Measurements from ENCODE around the gene LRRC8E. TPM values are rescaled to one million over a fixed set of nuclear protein-coding genes. Genes with fewer than 3 reads are reported as not detected.

Gene LRRC8E
- total RNA-seq, 1 experiment from 2014 or later = 3.0 TPM

DNA sequence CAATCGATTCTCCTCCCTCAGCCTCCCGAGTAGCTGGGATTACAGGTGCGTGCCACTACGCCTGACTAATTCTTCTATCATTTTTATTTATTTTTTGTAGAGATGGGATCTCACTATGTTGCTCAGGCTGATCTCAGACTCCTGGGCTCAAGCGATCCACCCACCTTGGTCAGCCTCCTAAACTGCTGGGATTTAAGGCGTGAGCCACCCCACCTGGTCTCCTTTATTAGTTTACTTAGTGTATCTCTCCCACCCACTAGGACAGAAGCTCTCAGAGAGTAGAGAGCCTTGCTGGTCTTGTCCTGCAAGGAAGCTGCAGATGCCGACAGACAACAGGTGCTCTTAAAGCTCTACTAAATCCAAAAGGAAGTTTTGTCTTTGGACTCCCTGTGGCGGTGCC is 2.5 kb upstream of the LRRC8E start (continued):
- TF ChIP-seq RORB (CRISPR knock-in tag; IDR thresholded peaks at IDR 0.05) = no peak
- no peak for TF ChIP-seq ZNF138 (CRISPR knock-in tag; conservative IDR thresholded peaks at IDR 0.05)
- TF ChIP-seq, protein P1, sequence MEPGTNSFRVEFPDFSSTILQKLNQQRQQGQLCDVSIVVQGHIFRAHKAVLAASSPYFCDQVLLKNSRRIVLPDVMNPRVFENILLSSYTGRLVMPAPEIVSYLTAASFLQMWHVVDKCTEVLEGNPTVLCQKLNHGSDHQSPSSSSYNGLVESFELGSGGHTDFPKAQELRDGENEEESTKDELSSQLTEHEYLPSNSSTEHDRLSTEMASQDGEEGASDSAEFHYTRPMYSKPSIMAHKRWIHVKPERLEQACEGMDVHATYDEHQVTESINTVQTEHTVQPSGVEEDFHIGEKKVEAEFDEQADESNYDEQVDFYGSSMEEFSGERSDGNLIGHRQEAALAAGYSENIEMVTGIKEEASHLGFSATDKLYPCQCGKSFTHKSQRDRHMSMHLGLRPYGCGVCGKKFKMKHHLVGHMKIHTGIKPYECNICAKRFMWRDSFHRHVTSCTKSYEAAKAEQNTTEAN (CRISPR knock-in tag; IDR thresholded peaks at IDR 0.05) = no peak
- no peak for TF ChIP-seq TCF7 (CRISPR knock-in tag; IDR thresholded peaks at IDR 0.05; ENCODE audit: low read depth)
- TF ChIP-seq, protein P2, sequence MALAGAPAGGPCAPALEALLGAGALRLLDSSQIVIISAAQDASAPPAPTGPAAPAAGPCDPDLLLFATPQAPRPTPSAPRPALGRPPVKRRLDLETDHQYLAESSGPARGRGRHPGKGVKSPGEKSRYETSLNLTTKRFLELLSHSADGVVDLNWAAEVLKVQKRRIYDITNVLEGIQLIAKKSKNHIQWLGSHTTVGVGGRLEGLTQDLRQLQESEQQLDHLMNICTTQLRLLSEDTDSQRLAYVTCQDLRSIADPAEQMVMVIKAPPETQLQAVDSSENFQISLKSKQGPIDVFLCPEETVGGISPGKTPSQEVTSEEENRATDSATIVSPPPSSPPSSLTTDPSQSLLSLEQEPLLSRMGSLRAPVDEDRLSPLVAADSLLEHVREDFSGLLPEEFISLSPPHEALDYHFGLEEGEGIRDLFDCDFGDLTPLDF (CRISPR knock-in tag; IDR thresholded peaks at IDR 0.05) = no peak
- TF ChIP-seq GRHL2 (CRISPR knock-in tag; IDR thresholded peaks at IDR 0.05; ENCODE audit: insufficient replicate concordance, severe bottlenecking) = no peak
- no peak for TF ChIP-seq CREB1 (CRISPR knock-in tag; IDR thresholded peaks at IDR 0.05)
- TF ChIP-seq ATF1 (CRISPR knock-in tag; IDR thresholded peaks at IDR 0.05) = no peak
- TF ChIP-seq, protein P3, sequence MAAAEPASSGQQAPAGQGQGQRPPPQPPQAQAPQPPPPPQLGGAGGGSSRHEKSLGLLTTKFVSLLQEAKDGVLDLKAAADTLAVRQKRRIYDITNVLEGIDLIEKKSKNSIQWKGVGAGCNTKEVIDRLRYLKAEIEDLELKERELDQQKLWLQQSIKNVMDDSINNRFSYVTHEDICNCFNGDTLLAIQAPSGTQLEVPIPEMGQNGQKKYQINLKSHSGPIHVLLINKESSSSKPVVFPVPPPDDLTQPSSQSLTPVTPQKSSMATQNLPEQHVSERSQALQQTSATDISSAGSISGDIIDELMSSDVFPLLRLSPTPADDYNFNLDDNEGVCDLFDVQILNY (CRISPR knock-in tag; IDR thresholded peaks at IDR 0.05) = no peak
- no peak for TF ChIP-seq RELA (CRISPR knock-in tag; IDR thresholded peaks at IDR 0.05; ENCODE audit: borderline replicate concordance)

DNA sequence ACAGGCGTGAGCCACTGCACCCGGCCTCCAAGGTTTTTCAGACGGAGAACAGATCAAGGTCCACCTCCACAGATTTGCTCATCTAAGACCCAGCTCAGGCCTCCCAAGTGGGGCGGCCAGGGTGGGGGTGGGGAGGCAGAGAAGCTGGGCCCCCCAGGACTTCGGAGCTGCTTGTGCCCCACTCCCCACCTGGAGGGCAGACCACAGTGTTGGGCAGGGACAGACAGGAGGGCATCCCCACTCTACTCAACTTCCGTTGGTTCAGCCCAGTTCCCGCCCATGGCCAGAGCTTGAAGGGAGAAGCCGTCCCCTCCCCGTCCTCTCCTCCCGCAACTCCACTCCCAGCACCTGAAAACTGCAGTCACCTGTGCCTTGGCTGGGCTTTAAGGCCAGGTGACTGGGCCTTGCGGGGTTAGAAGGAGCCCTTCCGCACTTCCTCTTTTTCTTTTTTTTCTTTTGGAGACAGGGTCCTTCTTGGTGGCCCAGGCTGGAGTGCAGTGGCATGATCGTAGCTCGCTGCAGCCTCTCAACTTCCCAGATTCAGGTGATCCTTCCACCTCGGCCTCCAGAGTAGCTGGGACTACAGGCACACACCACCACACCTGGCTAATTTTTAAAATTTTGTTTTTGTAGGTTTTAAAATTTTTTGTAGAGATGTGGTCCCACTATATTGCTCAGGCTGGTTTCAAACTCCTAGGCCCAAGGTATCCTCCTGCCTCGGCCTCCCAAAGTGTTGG is 734 bp upstream of the LRRC8E start:
- Mint-ChIP-seq H3K4me3 (peak overlapping the region; percentile 54), H3K4me1 (peaks cover 3% of the 10 kb centered on the region), H3K9me3 (no peaks in the 10 kb centered on the region), H3K27me3 (ENCODE audit: low read depth) (peaks cover 56% of the 10 kb centered on the region), H3K36me3 (no peaks in the 10 kb centered on the region), H3K27ac (no peak overlapping the region)
- TF ChIP-seq, protein P4, sequence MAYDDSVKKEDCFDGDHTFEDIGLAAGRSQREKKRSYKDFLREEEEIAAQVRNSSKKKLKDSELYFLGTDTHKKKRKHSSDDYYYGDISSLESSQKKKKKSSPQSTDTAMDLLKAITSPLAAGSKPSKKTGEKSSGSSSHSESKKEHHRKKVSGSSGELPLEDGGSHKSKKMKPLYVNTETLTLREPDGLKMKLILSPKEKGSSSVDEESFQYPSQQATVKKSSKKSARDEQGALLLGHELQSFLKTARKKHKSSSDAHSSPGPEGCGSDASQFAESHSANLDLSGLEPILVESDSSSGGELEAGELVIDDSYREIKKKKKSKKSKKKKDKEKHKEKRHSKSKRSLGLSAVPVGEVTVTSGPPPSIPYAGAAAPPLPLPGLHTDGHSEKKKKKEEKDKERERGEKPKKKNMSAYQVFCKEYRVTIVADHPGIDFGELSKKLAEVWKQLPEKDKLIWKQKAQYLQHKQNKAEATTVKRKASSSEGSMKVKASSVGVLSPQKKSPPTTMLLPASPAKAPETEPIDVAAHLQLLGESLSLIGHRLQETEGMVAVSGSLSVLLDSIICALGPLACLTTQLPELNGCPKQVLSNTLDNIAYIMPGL (CRISPR knock-in tag; IDR thresholded peaks at IDR 0.05) = no peak
- TF ChIP-seq, protein P5, sequence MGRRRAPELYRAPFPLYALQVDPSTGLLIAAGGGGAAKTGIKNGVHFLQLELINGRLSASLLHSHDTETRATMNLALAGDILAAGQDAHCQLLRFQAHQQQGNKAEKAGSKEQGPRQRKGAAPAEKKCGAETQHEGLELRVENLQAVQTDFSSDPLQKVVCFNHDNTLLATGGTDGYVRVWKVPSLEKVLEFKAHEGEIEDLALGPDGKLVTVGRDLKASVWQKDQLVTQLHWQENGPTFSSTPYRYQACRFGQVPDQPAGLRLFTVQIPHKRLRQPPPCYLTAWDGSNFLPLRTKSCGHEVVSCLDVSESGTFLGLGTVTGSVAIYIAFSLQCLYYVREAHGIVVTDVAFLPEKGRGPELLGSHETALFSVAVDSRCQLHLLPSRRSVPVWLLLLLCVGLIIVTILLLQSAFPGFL (CRISPR knock-in tag; IDR thresholded peaks at IDR 0.05; ENCODE audit: borderline replicate concordance) = no peak
- TF ChIP-seq ZNF416 (CRISPR knock-in tag; IDR thresholded peaks at IDR 0.05) (no peak), ZNF219 (CRISPR knock-in tag; IDR thresholded peaks at IDR 0.05; ENCODE audit: borderline replicate concordance) (no peak), ATF1 (CRISPR knock-in tag; IDR thresholded peaks at IDR 0.05) (no peak)
- TF ChIP-seq, protein P6, sequence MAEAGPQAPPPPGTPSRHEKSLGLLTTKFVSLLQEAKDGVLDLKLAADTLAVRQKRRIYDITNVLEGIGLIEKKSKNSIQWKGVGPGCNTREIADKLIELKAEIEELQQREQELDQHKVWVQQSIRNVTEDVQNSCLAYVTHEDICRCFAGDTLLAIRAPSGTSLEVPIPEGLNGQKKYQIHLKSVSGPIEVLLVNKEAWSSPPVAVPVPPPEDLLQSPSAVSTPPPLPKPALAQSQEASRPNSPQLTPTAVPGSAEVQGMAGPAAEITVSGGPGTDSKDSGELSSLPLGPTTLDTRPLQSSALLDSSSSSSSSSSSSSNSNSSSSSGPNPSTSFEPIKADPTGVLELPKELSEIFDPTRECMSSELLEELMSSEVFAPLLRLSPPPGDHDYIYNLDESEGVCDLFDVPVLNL (CRISPR knock-in tag; IDR thresholded peaks at IDR 0.05; ENCODE audit: borderline replicate concordance, low read depth) = no peak
- TF ChIP-seq, protein P7, sequence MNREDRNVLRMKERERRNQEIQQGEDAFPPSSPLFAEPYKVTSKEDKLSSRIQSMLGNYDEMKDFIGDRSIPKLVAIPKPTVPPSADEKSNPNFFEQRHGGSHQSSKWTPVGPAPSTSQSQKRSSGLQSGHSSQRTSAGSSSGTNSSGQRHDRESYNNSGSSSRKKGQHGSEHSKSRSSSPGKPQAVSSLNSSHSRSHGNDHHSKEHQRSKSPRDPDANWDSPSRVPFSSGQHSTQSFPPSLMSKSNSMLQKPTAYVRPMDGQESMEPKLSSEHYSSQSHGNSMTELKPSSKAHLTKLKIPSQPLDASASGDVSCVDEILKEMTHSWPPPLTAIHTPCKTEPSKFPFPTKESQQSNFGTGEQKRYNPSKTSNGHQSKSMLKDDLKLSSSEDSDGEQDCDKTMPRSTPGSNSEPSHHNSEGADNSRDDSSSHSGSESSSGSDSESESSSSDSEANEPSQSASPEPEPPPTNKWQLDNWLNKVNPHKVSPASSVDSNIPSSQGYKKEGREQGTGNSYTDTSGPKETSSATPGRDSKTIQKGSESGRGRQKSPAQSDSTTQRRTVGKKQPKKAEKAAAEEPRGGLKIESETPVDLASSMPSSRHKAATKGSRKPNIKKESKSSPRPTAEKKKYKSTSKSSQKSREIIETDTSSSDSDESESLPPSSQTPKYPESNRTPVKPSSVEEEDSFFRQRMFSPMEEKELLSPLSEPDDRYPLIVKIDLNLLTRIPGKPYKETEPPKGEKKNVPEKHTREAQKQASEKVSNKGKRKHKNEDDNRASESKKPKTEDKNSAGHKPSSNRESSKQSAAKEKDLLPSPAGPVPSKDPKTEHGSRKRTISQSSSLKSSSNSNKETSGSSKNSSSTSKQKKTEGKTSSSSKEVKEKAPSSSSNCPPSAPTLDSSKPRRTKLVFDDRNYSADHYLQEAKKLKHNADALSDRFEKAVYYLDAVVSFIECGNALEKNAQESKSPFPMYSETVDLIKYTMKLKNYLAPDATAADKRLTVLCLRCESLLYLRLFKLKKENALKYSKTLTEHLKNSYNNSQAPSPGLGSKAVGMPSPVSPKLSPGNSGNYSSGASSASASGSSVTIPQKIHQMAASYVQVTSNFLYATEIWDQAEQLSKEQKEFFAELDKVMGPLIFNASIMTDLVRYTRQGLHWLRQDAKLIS (CRISPR knock-in tag; IDR thresholded peaks at IDR 0.05; ENCODE audit: borderline replicate concordance) = no peak
- TF ChIP-seq, protein P8, sequence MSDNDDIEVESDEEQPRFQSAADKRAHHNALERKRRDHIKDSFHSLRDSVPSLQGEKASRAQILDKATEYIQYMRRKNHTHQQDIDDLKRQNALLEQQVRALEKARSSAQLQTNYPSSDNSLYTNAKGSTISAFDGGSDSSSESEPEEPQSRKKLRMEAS (CRISPR knock-in tag; IDR thresholded peaks at IDR 0.05) = no peak
- ChIA-PET CTCF (interaction anchor here (0.6 to 4.7 kb wide), 10 partner anchors 13 to 108 kb away, joined by 3 to 30 read pairs (median 9); partner anchors contain the start of genes MAP2K7 and SNAPC2), POLR2A (interaction anchor here (1.0 to 2.3 kb wide), 3 partner anchors 12 to 16 kb away, joined by 3 to 6 read pairs (median 5); partner anchors contain the start of gene MAP2K7)
- DNase-seq (ENCODE audit: low spot score) (no peak), ATAC-seq (peak; percentile 6; the same call in 1 of the 2 replicates)

Measured in WTC11 (cell line).